Panc1 (cell line): ENCODE data around the gene MARK3.

ENCODE experiments used
- POLR2AphosphoS5 ChIP-seq: IDR thresholded peaks from 2 replicates; pipeline ENCODE4 v1.6.1; 2012; ENCODE audit warnings: mild to moderate bottlenecking, low read depth, low read length, moderate library complexity
- TF ChIP-seq, protein P1 (sequence below): fragments of 450-650 bp; IDR thresholded peaks from 2 replicates; pipeline ENCODE4 v1.5.1; 2017; ENCODE audit warnings: mild to moderate bottlenecking

DNA sequence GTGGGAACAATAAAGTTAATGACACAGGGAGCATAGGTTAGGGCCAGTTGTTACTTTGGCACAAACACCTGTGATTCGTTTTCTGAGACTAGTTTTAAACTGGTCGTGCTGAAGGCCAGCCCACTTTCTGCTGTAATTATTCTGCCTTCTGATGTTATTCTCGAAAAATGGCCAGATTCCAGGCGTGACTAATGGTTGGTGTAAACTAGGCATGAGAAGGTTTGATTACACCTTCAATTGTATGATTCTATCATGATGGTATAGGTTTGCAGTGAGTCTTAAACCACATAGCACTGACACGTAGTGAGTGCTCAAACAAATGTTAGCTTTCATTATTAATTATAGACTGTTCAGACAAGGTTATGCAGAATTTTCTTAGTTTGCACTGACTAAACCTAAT is 98.4 kb downstream of the MARK3 start:
- TF ChIP-seq, protein P1, sequence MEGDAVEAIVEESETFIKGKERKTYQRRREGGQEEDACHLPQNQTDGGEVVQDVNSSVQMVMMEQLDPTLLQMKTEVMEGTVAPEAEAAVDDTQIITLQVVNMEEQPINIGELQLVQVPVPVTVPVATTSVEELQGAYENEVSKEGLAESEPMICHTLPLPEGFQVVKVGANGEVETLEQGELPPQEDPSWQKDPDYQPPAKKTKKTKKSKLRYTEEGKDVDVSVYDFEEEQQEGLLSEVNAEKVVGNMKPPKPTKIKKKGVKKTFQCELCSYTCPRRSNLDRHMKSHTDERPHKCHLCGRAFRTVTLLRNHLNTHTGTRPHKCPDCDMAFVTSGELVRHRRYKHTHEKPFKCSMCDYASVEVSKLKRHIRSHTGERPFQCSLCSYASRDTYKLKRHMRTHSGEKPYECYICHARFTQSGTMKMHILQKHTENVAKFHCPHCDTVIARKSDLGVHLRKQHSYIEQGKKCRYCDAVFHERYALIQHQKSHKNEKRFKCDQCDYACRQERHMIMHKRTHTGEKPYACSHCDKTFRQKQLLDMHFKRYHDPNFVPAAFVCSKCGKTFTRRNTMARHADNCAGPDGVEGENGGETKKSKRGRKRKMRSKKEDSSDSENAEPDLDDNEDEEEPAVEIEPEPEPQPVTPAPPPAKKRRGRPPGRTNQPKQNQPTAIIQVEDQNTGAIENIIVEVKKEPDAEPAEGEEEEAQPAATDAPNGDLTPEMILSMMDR = no peak
- TF ChIP-seq POLR2AphosphoS5 = no peak
